ENCODE results near the gene RRAGD. TPM values are rescaled to one million over a fixed set of nuclear protein-coding genes. Genes with fewer than 3 reads are reported as not detected.

RRAGD gene
- total and polyA plus RNA-seq, 2 experiments from 2014 or later = 11.8 to 28.1 TPM

- Histone ChIP-seq H3K4me3 (no peak overlapping the region), H4K20me1 (ENCODE audit: insufficient read depth, poor library complexity, severe bottlenecking) (no peaks in the 10 kb centered on the region), H3K4me2 (no peak overlapping the region), H3K4me1 (ENCODE audit: insufficient read depth) (peaks cover 9% of the 10 kb centered on the region), H3K27ac (no peak overlapping the region), H3K9me3 (ENCODE audit: low read depth) (no peaks in the 10 kb centered on the region), H2AFZ (no peak overlapping the region), H3K36me3 (replicated peaks; ENCODE audit: insufficient read depth, low read depth) (no peaks in the 10 kb centered on the region), H3K79me2 (no peaks in the 10 kb centered on the region), H3K27me3 (peaks cover 12% of the 10 kb centered on the region), H3K9me2 (replicated peaks; ENCODE audit: insufficient read depth) (no peaks in the 10 kb centered on the region)
- 100% methylated on average over 1 of the region's 1 CpG for WGBS (ENCODE audit: low lambda C conversion rate, missing lambda C conversion rate)
- no peak for DNase-seq (ENCODE audit: low spot score)
- no peak for TF ChIP-seq EZH2phosphoT487 (IDR thresholded peaks at IDR 0.05; ENCODE audit: low read depth, severe bottlenecking, unreplicated experiment)
- TF ChIP-seq CTCF (IDR thresholded peaks at IDR 0.05; ENCODE audit: poor library complexity) = no peak
- no peak for TF ChIP-seq EZH2 (IDR thresholded peaks at IDR 0.05; ENCODE audit: borderline replicate concordance)
These were observed 4.7 kb upstream of the RRAGD start for GRCh38 chr6:89416796-89417195.

- Histone ChIP-seq H3K9me2 (replicated peaks; ENCODE audit: insufficient read depth) (no peaks in the 10 kb centered on the region), H3K27ac (no peak overlapping the region), H2AFZ (no peak overlapping the region), H3K4me1 (ENCODE audit: insufficient read depth) (peaks cover 15% of the 10 kb centered on the region), H3K4me3 (no peak overlapping the region), H3K27me3 (peaks cover 14% of the 10 kb centered on the region), H3K79me2 (no peaks in the 10 kb centered on the region), H4K20me1 (ENCODE audit: insufficient read depth, poor library complexity, severe bottlenecking) (no peaks in the 10 kb centered on the region), H3K4me2 (no peak overlapping the region), H3K36me3 (replicated peaks; ENCODE audit: insufficient read depth, low read depth) (no peaks in the 10 kb centered on the region), H3K9me3 (ENCODE audit: low read depth) (no peaks in the 10 kb centered on the region)
- 79% methylated on average over 2 of the region's 2 CpGs for WGBS (ENCODE audit: low lambda C conversion rate, missing lambda C conversion rate)
- no peak for DNase-seq (ENCODE audit: low spot score)
- TF ChIP-seq CTCF (IDR thresholded peaks at IDR 0.05; ENCODE audit: poor library complexity) (no peak), EZH2phosphoT487 (IDR thresholded peaks at IDR 0.05; ENCODE audit: low read depth, severe bottlenecking, unreplicated experiment) (no peak), EZH2 (IDR thresholded peaks at IDR 0.05; ENCODE audit: borderline replicate concordance) (no peak)
These were observed 3.1 kb upstream of the RRAGD start for GRCh38 chr6:89415185-89415584.

GRCh38 chr6:89414215-89414614 is 2.1 kb upstream of the RRAGD start:
- TF ChIP-seq CTCF (IDR thresholded peaks at IDR 0.05; ENCODE audit: poor library complexity) (no peak), EZH2phosphoT487 (IDR thresholded peaks at IDR 0.05; ENCODE audit: low read depth, severe bottlenecking, unreplicated experiment) (no peak), EZH2 (IDR thresholded peaks at IDR 0.05; ENCODE audit: borderline replicate concordance) (no peak)
- H3K4me1 ChIP-seq (ENCODE audit: insufficient read depth) = peaks cover 15% of the 10 kb centered on the region
- H3K27me3 ChIP-seq = peaks cover 23% of the 10 kb centered on the region
- no peaks in the 10 kb centered on the region for H3K9me3 ChIP-seq (ENCODE audit: low read depth)
- no peak overlapping the region for H3K4me3 ChIP-seq
- H3K4me2 ChIP-seq = no peak overlapping the region
- no peaks in the 10 kb centered on the region for H3K9me2 ChIP-seq (replicated peaks; ENCODE audit: insufficient read depth)
- no peak overlapping the region for H3K27ac ChIP-seq
- no peaks in the 10 kb centered on the region for H3K79me2 ChIP-seq
- no peaks in the 10 kb centered on the region for H3K36me3 ChIP-seq (replicated peaks; ENCODE audit: insufficient read depth, low read depth)
- WGBS (ENCODE audit: low lambda C conversion rate, missing lambda C conversion rate) = 32% methylated on average over 2 of the region's 2 CpGs
- peak; percentile 43 for DNase-seq (ENCODE audit: low spot score)
- H2AFZ ChIP-seq = no peak overlapping the region
- no peaks in the 10 kb centered on the region for H4K20me1 ChIP-seq (ENCODE audit: insufficient read depth, poor library complexity, severe bottlenecking)

- Histone ChIP-seq H3K27ac (peak overlapping the region; percentile 86), H3K4me2 (peak overlapping the region; percentile 94), H3K27me3 (peaks cover 29% of the 10 kb centered on the region), H3K4me1 (ENCODE audit: insufficient read depth) (peaks cover 15% of the 10 kb centered on the region), H4K20me1 (ENCODE audit: insufficient read depth, poor library complexity, severe bottlenecking) (no peaks in the 10 kb centered on the region), H3K36me3 (replicated peaks; ENCODE audit: insufficient read depth, low read depth) (no peaks in the 10 kb centered on the region), H3K9me3 (ENCODE audit: low read depth) (no peaks in the 10 kb centered on the region), H3K79me2 (peaks cover 8% of the 10 kb centered on the region), H3K4me3 (peak overlapping the region; percentile 93), H2AFZ (peak overlapping the region; percentile 98), H3K9me2 (replicated peaks; ENCODE audit: insufficient read depth) (no peaks in the 10 kb centered on the region)
- DNase-seq (ENCODE audit: low spot score) = no peak
- WGBS (ENCODE audit: low lambda C conversion rate, missing lambda C conversion rate) = 47% methylated on average over 9 of the region's 9 CpGs
- TF ChIP-seq EZH2phosphoT487 (IDR thresholded peaks at IDR 0.05; ENCODE audit: low read depth, severe bottlenecking, unreplicated experiment) (no peak), CTCF (IDR thresholded peaks at IDR 0.05; ENCODE audit: poor library complexity) (no peak), EZH2 (IDR thresholded peaks at IDR 0.05; ENCODE audit: borderline replicate concordance) (no peak)
These were observed 930 bp upstream of the RRAGD start for GRCh38 chr6:89413006-89413400.

Measured in hepatocyte (in vitro differentiated cells).